ENCODE measurements around the gene SCRT2.

SCRT2 gene

DNA sequence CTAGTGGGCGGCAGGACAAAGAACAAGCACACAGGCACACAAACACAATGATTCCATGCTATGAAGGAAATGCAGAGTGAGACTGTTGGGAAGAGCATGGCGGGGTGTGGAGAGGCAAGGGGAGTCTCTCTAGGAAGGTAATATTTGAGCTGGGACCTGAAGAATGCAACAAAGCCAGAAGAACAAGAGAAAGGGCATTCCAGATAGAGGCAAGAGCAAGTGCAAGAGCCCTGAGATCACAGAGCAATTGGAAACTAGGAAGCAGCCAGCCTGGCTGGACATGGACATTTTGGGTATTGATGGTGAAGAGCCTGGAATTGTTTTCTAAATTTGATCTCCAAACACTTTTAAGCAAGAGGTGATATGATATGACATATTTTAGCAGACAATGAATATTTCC lies 38.0 kb downstream of the SCRT2 start:
- no peak for DNase-seq (ENCODE audit: low spot score)

DNA sequence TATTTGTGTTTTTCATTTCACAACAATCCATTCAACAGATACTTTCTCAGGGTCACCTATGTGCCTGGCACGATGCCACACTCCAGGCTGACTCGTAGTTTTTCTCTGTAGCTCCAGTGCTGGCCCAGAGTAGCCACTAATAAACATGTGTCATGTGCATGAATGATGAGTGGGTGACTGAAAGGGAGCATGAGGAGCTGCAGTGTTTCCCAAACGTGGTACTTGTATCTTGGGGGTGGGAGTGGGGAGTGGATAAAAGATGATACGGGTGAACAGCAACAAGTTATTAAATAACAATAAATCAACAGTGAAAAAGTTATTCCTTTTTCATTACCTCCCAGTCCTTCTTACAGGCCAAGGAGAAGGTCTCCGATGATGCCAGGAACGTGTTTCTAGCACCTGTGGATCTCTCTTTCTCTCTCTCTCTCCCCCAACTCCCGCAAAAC lies 39.7 kb downstream of the SCRT2 start:
- no peak for TF ChIP-seq CTCF (IDR thresholded peaks at IDR 0.05; ENCODE audit: extremely low read depth, missing control alignments)
- no peak for DNase-seq (ENCODE audit: low spot score)

More for the DNA sequence above, 38.0 kb downstream of the SCRT2 start:
- no peak for TF ChIP-seq CTCF (IDR thresholded peaks at IDR 0.05; ENCODE audit: extremely low read depth, missing control alignments)

GRCh38 chr20:635028-635892 lies 40.3 kb downstream of the SCRT2 start:
- TF ChIP-seq CTCF (IDR thresholded peaks at IDR 0.05; ENCODE audit: extremely low read depth, missing control alignments) = no peak
- DNase-seq (ENCODE audit: low spot score) = no peak

DNA sequence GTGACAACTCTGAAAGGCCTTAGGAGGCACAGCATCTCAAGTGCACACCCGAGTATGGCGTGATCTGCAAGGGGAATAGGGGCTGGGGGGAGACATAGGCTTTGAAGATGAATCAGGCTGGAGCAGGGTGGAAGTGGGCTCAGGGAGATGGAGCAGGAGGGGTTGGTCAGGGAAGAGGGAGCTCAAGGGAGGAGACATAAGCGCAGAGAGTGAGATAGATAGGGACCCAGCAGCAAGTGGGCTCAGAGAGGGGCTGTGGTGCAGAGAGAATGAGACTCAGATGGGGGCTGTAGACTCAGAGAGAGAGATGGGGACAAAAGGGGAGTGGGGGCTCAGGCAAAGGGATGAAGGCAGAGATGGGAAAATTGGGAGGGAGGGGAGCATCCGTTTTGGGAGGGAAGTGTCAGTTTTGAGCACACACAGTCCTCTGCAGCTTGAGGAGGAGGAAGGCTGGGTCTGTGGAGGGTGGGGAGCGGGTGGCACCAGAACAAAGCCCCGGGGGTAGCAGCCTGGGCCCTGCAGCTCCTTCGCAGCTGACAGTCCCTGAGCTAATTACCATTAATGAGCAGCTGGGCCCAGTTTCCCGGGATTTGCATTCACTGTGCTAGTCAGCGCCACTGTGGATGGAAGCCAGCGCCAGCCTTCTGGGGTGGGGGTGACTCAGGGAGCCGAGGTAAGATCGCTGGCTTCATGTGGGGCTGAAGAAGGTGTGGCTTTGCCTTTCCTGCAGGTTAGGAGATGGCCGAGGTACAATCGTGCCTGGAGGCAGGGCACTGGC lies 41.3 kb downstream of the SCRT2 start:
- DNase-seq (ENCODE audit: low spot score) = no peak
- TF ChIP-seq CTCF (IDR thresholded peaks at IDR 0.05; ENCODE audit: extremely low read depth, missing control alignments) = no peak

DNA sequence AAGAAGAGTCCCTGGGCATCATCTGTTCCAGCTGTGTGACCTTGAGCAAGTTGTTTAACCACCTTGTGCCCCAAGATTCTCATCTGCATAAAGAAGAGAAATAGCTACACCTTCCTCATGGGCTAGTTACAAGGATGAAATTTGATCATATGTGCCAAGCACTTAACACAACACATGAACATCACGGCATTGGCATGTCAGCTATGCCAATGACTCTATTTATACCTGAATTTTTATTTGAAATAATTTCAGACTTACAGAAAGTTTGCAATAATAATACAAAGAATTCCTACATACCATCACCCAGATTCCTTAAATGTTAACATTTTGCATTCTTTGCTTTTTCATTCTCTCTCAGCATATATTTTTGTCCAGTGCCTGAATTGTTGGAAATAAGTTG lies 44.5 kb downstream of the SCRT2 start:
- no peak for DNase-seq (ENCODE audit: low spot score)
- TF ChIP-seq CTCF (IDR thresholded peaks at IDR 0.05; ENCODE audit: extremely low read depth, missing control alignments) = no peak

- no peak for TF ChIP-seq CTCF (IDR thresholded peaks at IDR 0.05; ENCODE audit: extremely low read depth, missing control alignments)
- DNase-seq (ENCODE audit: low spot score) = no peak
Observed at GRCh38 chr20:626579-626978, 49.0 kb downstream of the SCRT2 start.

- DNase-seq (ENCODE audit: low spot score) = no peak
- TF ChIP-seq CTCF (IDR thresholded peaks at IDR 0.05; ENCODE audit: extremely low read depth, missing control alignments) = no peak
Observed at GRCh38 chr20:625360-625932, 50.2 kb downstream of the SCRT2 start.

All from GM20000 (cell line).